ENCODE results near the gene SPECC1L. TPM values are rescaled to one million over a fixed set of nuclear protein-coding genes. Genes with fewer than 3 reads are reported as not detected.

Gene SPECC1L
- total and polyA plus RNA-seq, 2 of the 8 experiments (the other 6 are each of a cell fraction or from before 2014, with no cell fraction given) = 15.7 to 61.6 TPM

GRCh38 chr22:24240381-24240780, 30.2 kb upstream of the SPECC1L start:
- no peaks in the 10 kb centered on the region for H3K36me3 ChIP-seq (ENCODE audit: control insufficient read depth in 2 of 4, insufficient read depth in 4 of 4, low read length in 3 of 4)
- no peak overlapping the region for H2AFZ ChIP-seq (ENCODE audit: low read length)
- H3K14ac ChIP-seq (ENCODE audit: insufficient read length) = no peak overlapping the region
- H3K56ac ChIP-seq (replicated peaks; ENCODE audit: insufficient read length, low read depth, low read length) = no peak overlapping the region
- H3K4me1 ChIP-seq (replicated peaks in 1 of 4; ENCODE audit: control insufficient read depth in 3 of 4, insufficient read depth in 4 of 4, low read length in 3 of 4) = peaks cover 0 to 3% (median 0%) of the 10 kb centered on the region in 4 experiments; a peak in 2 of 7 replicates
- no peak overlapping the region for H4K91ac ChIP-seq (replicated peaks; ENCODE audit: insufficient read length, low read length)
- ChIA-PET CTCF (ENCODE audit: partially characterized antibody) (interaction anchor here (0.6 to 2.6 kb wide), 4 partner anchors 9 to 51 kb away, joined by 3 to 10 read pairs (median 5); no protein-coding TSS in a partner anchor), POLR2A (ENCODE audit: partially characterized antibody) (no interaction called here)
- no peaks in the 10 kb centered on the region for H3K27me3 ChIP-seq (replicated peaks in 1 of 4; ENCODE audit: control insufficient read depth in 3 of 4, extremely low read depth in 1 of 4, insufficient read depth in 3 of 4, low read length in 3 of 4)
- H2BK15ac ChIP-seq (ENCODE audit: low read length) = no peak overlapping the region
- peaks cover 2% of the 10 kb centered on the region; the same call in 1 of the 2 replicates for H3K23me2 ChIP-seq (ENCODE audit: low read depth, low read length)
- H3K4me3 ChIP-seq (ENCODE audit: extremely low read depth in 1 of 4, insufficient read depth in 2 of 4, low read depth in 3 of 4, low read length in 4 of 4) = no peak overlapping the region
- H4K20me1 ChIP-seq (replicated peaks in 1 of 2; ENCODE audit: control insufficient read depth in 1 of 2, insufficient read depth in 2 of 2, low read length in 2 of 2) = peaks cover 0 to 2% of the 10 kb centered on the region in 2 experiments
- no peak overlapping the region for H3K23ac ChIP-seq (ENCODE audit: insufficient read length)
- no peaks in the 10 kb centered on the region for H3K9me3 ChIP-seq (ENCODE audit: insufficient read depth in 2 of 2, low read depth in 1 of 2, low read length in 1 of 2)
- no peak overlapping the region for H4K8ac ChIP-seq (ENCODE audit: extremely low read depth, insufficient read depth, low read length)
- no peak overlapping the region for H2BK12ac ChIP-seq (ENCODE audit: low read depth, low read length)
- DNase-seq (ENCODE audit: low read depth in 1 of 2, low spot score in 2 of 2) (no peak), FAIRE-seq (no peak)
- no peak overlapping the region for H3K9ac ChIP-seq (replicated peaks in 1 of 4; ENCODE audit: extremely low read depth in 1 of 4, low read depth in 3 of 4, low read length in 3 of 4)
- no peak overlapping the region for H3K4me2 ChIP-seq (ENCODE audit: insufficient read depth in 1 of 2, low read depth in 2 of 2, low read length in 2 of 2)
- no peak overlapping the region for H2BK120ac ChIP-seq (replicated peaks; ENCODE audit: low read depth, low read length)
- no peaks in the 10 kb centered on the region for H3K79me1 ChIP-seq (ENCODE audit: low read depth, low read length)
- H3K18ac ChIP-seq (ENCODE audit: extremely low read depth, low read length) = no peak overlapping the region
- no peak overlapping the region for H3K4ac ChIP-seq (replicated peaks; ENCODE audit: insufficient read length, low read depth, low read length)
- WGBS, 2 experiments (ENCODE audit: extremely low coverage in 1 of 2, insufficient coverage in 1 of 2, insufficient read length in 1 of 2, insufficient replicate concordance in 2 of 2, low coverage in 1 of 2, low lambda C conversion rate in 2 of 2, missing lambda C conversion rate in 1 of 2) = 98% methylated on average over 6 of the region's 6 CpGs; no CpG with 5 or more reads in 1 of the 2 experiments
- no peak for TF ChIP-seq HDAC2 (IDR thresholded peaks at IDR 0.05; ENCODE audit: borderline replicate concordance in 1 of 2, low read depth in 2 of 2, low read length in 2 of 2)
- TF ChIP-seq NRF1 (IDR thresholded peaks at IDR 0.05; ENCODE audit: low read depth, low read length) = no peak
- TF ChIP-seq POLR2AphosphoS5 (IDR thresholded peaks at IDR 0.05; ENCODE audit: low read depth, low read length) = no peak
- no peak overlapping the region for H2BK20ac ChIP-seq (ENCODE audit: low read length)
- H3K79me2 ChIP-seq (ENCODE audit: control insufficient read depth in 1 of 2, insufficient read depth in 2 of 2, low read length in 2 of 2) = no peaks in the 10 kb centered on the region
- no peak overlapping the region for H4K5ac ChIP-seq (ENCODE audit: insufficient read length, low read depth, low read length)
- H3K27ac ChIP-seq (ENCODE audit: low read depth, low read length) = no peak overlapping the region
- no peak overlapping the region for H2AK5ac ChIP-seq (ENCODE audit: low read depth, low read length)
- H2BK5ac ChIP-seq (ENCODE audit: low read depth, low read length) = no peak overlapping the region
